ENCODE results near the gene PALLD.

DNA sequence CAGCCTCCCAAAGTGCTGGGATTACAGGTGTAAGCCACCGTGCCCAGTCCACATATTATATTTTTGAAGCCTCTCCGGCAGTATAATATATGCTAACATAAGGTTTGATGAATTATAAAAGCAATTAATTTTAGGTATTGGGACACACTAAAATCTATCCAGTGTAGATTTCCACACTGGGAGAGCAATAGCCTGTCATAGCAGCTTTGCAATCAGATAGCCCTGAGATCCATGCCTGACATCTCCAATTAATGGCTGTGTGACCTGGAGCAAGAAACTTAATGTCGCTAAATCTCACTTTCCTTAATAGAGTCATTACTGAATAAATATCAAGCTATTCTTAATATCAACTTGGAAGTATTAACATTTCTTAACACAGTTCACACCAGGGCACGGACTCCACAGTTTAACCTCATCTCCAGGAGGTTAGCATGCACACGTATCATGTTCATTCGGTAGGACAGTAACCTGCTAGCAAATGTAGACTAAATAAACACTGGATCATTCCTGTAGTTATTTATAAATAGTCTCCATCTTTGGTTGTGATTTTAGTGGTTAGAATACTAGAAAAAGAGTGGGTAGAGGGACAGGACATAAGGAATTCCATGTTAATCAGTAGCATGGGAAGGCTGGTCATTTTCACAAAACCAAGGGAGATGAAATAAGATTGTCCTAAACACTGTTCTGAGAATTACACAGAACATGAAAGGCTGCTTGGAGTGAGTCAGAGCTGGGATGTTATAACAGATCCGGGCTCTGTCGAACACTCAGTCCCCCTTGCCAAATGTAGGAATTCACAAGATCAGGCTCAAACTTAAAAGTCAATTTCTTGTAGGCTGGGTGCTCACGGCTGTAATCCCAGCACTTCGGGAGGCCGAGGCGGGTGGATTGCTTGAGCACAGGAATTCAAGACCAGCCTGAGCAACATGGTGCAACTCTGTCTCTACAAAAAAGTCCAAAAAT lies 254.7 kb downstream of the PALLD start:
- no peak for TF ChIP-seq ZNF521 (tag by site-specific recombination; IDR thresholded peaks at IDR 0.05)
- TF ChIP-seq ZNF274 (IDR thresholded peaks at IDR 0.05; ENCODE audit: low read length): no peak
- TF ChIP-seq ZNF274 (tag by site-specific recombination; IDR thresholded peaks at IDR 0.05; ENCODE audit: borderline replicate concordance): no peak
- no peak for TF ChIP-seq KLF9 (tag by site-specific recombination; IDR thresholded peaks at IDR 0.05; ENCODE audit: low read depth)
- TF ChIP-seq ZNF311 (tag by site-specific recombination; IDR thresholded peaks at IDR 0.05; ENCODE audit: borderline replicate concordance): no peak
- TF ChIP-seq, protein P1, sequence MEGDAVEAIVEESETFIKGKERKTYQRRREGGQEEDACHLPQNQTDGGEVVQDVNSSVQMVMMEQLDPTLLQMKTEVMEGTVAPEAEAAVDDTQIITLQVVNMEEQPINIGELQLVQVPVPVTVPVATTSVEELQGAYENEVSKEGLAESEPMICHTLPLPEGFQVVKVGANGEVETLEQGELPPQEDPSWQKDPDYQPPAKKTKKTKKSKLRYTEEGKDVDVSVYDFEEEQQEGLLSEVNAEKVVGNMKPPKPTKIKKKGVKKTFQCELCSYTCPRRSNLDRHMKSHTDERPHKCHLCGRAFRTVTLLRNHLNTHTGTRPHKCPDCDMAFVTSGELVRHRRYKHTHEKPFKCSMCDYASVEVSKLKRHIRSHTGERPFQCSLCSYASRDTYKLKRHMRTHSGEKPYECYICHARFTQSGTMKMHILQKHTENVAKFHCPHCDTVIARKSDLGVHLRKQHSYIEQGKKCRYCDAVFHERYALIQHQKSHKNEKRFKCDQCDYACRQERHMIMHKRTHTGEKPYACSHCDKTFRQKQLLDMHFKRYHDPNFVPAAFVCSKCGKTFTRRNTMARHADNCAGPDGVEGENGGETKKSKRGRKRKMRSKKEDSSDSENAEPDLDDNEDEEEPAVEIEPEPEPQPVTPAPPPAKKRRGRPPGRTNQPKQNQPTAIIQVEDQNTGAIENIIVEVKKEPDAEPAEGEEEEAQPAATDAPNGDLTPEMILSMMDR (tag by site-specific recombination; IDR thresholded peaks at IDR 0.05): no peak

Measured in HEK293 (cell line).